HepG2 (cell line): ENCODE results near the gene AGTRAP. TPM values are rescaled to one million over a fixed set of nuclear protein-coding genes. Genes with fewer than 3 reads are reported as not detected.
A peak's percentile ranks its signal among the peaks of the same experiment; 100 is the strongest.

Source experiments
- ATAC-seq: fragments of 200-7000 bp; cut with Tn5 transposase; 3 replicates; pipeline ENCODE4 v1.9.1; 2020; ENCODE audit warnings: mild to moderate bottlenecking, moderate library complexity
- BruUV-seq: library from RNA; stranded (reverse); fragments of 400-500 nt; replicated peaks from 2 replicates; lab custom pipeline; 2021; lab: Mats Ljungman, UMichigan
- CTCF ChIA-PET: fragments of 300-600 bp; formaldehyde crosslinking; extraction: SDS; loops from one replicate; lab custom pipeline; 2021; ENCODE audit warnings: low total read pairs, inconsistent platforms, low intra/inter-chr PET ratio; lab: Yijun Ruan, JAX
- POLR2A ChIA-PET: fragments of 350-600 bp; sonication (Branson Sonifier 250); formaldehyde crosslinking; loops from one replicate; lab custom pipeline; 2020; ENCODE audit warnings: antibody characterized with exemption, inconsistent platforms; lab: Yijun Ruan, JAX
- DNase-seq: peaks from one replicate; pipeline ENCODE4 v3.0.0-alpha.2; 2015; ENCODE audit warnings: low spot score
- FAIRE-seq: peaks from 3 replicates; lab custom pipeline; 2011; peaks lifted over from hg19 to GRCh38; lab: Jason Lieb, UNC
- H2AFZ ChIP-seq: one replicate; pipeline ENCODE4 v1.6.1; 2011; ENCODE audit warnings: low read length, inconsistent platforms
- H3K27ac ChIP-seq: fragments of 300-600 bp; 3 replicates; pipeline ENCODE4 v1.8.0; 2011; ENCODE audit warnings: mixed run types, mild to moderate bottlenecking, mixed read lengths, low read length, inconsistent platforms; ENCODE audit not compliant: insufficient read depth; ENCODE audit errors: extremely low read length
- H3K27me3 ChIP-seq, 2 experiments: fragments of 200-600 bp in 1 of 2; 2 replicates in 1 of 2; 3 replicates in 1 of 2; pipeline versions ENCODE4 v1.6.0 to v1.8.0; 2011; ENCODE audit warnings: low read length in 2 of 2, mild to moderate bottlenecking in 2 of 2, moderate library complexity in 2 of 2, inconsistent platforms in 1 of 2; ENCODE audit not compliant: insufficient read depth in 2 of 2, control insufficient read depth in 1 of 2
- H3K36me3 ChIP-seq, 2 experiments: fragments of 200-600 bp in 1 of 2; replicated peaks in 1 of 2; 2 replicates in 1 of 2; 3 replicates in 1 of 2; pipeline versions ENCODE4 v1.5.1 to v1.8.0; 2011; ENCODE audit warnings: low read length in 2 of 2, inconsistent platforms in 1 of 2; ENCODE audit not compliant: insufficient read depth in 2 of 2, control insufficient read depth in 1 of 2
- H3K4me1 ChIP-seq: 2 replicates; pipeline ENCODE4 v1.5.1; 2012; ENCODE audit warnings: low read length, inconsistent platforms; ENCODE audit not compliant: insufficient read depth
- H3K4me2 ChIP-seq: 2 replicates; pipeline ENCODE4 v1.6.0; 2011; ENCODE audit warnings: low read depth, low read length, inconsistent platforms
- H3K4me3 ChIP-seq, 3 experiments: fragments of 200-600 bp in 1 of 3; sonication (generic), shearing (Covaris generic) in 1 of 3; replicated peaks in 1 of 3; 2 replicates each; pipeline ENCODE4 v1.5.1; 2011 to 2016; ENCODE audit warnings: low read length in 3 of 3, inconsistent platforms in 2 of 3, low read depth in 2 of 3, mild to moderate bottlenecking in 2 of 3, control low read depth in 1 of 3, mixed read lengths in 1 of 3; ENCODE audit not compliant: insufficient read depth in 1 of 3
- H3K79me2 ChIP-seq: one replicate; pipeline ENCODE4 v1.6.1; 2011; ENCODE audit warnings: low read length, inconsistent platforms; ENCODE audit not compliant: insufficient read depth
- H3K9ac ChIP-seq: 2 replicates; pipeline ENCODE4 v1.6.0; 2011; ENCODE audit warnings: mild to moderate bottlenecking, low read depth, low read length, inconsistent platforms; ENCODE audit not compliant: insufficient read depth
- H3K9me3 ChIP-seq: 2 replicates; pipeline ENCODE4 v1.5.1; 2012; ENCODE audit warnings: mild to moderate bottlenecking, low read length
- H4K20me1 ChIP-seq: 2 replicates; pipeline ENCODE4 v1.6.0; 2011; ENCODE audit warnings: inconsistent platforms, mild to moderate bottlenecking, low read length, moderate library complexity; ENCODE audit not compliant: insufficient read depth
- HMGXB4 ChIP-seq, 2 experiments: sonication (generic) in 1 of 2; formaldehyde crosslinking in 1 of 2; IDR thresholded peaks; 2 replicates each; pipeline versions ENCODE4 v1.4.0 to v1.6.1; 2018 to 2020; ENCODE audit warnings: missing genetic modification reagents in 2 of 2, borderline replicate concordance in 1 of 2, low read depth in 1 of 2, mild to moderate bottlenecking in 1 of 2, missing biosample characterization in 1 of 2
- NFE2 ChIP-seq: sonication (generic); formaldehyde crosslinking; IDR thresholded peaks from 2 replicates; pipeline ENCODE4 v1.4.0; 2020; ENCODE audit warnings: missing genetic modification reagents
- NR2F2 ChIP-seq: IDR thresholded peaks from 2 replicates; pipeline ENCODE4 v1.6.1; 2012; ENCODE audit warnings: low read depth, inconsistent platforms, borderline replicate concordance
- ZSCAN29 ChIP-seq: sonication (generic); formaldehyde crosslinking; conservative IDR thresholded peaks from 2 replicates; pipeline ENCODE4 v1.4.0; 2020; ENCODE audit warnings: mild to moderate bottlenecking, missing genetic modification reagents
- WGBS: methylation state at CpG from one replicate; pipeline ENCODE4 v1.1.6; 2017; ENCODE audit warnings: low lambda C conversion rate; 5-methylcytosine and 5-hydroxymethylcytosine counted together
- in situ Hi-C: cut with HindIII; loops from 2 replicates; pipeline ENCODE4 v1.10.0; 2017; ENCODE audit warnings: low pct_unique_long_range_greater_than_20kb; ENCODE audit not compliant: extremely low pct_ligation_motif_present
- intact Hi-C: fragments of 100-400 bp; cut with micrococcal nuclease; formaldehyde crosslinking; loops from one replicate; pipeline ENCODE4 v1.10.0; 2022; ENCODE audit not compliant: unreplicated experiment
- polyA plus RNA-seq, 8 experiments: library from polyadenylated mRNA; depleted of rRNA in 3 of 8; stranded (reverse) in 7 of 8; unstranded in 1 of 8; fragments of >200 nt; fragmentation: Illumina TruSeq in 4 of 8; extraction: Trizol in 4 of 8; gene quantifications; 2 replicates each; pipeline versions ENCODE4 v1.2.1 to v1.2.3, GENCODE V29; 2011 to 2016; ENCODE audit warnings: low read depth in 4 of 8, missing spikeins in 1 of 8, mixed read lengths in 1 of 8; ENCODE audit not compliant: insufficient read depth in 1 of 8
- total RNA-seq, 5 experiments: library from RNA; depleted of rRNA; stranded (reverse); fragments of >200 nt; fragmentation: Illumina TruSeq; extraction: Trizol; gene quantifications; 2 replicates each; pipeline ENCODE4 v1.2.3, GENCODE V29; 2016; ENCODE audit warnings: low read depth in 1 of 5
- TF ChIP-seq, protein P1 (sequence below): sonication (generic); formaldehyde crosslinking; IDR thresholded peaks from 2 replicates; pipeline ENCODE4 v1.5.0; 2020; ENCODE audit warnings: missing genetic modification reagents, mild to moderate bottlenecking, borderline replicate concordance
- TF ChIP-seq, protein P2 (sequence below): sonication (generic); formaldehyde crosslinking; IDR thresholded peaks from 2 replicates; pipeline ENCODE4 v1.9.0; 2021; ENCODE audit warnings: missing genetic modification reagents, borderline replicate concordance

AGTRAP gene
- total and polyA plus RNA-seq, 2 of the 13 experiments (the other 11 are each of a cell fraction or from before 2014, with no cell fraction given), result 28.3 to 32.0 TPM

DNA sequence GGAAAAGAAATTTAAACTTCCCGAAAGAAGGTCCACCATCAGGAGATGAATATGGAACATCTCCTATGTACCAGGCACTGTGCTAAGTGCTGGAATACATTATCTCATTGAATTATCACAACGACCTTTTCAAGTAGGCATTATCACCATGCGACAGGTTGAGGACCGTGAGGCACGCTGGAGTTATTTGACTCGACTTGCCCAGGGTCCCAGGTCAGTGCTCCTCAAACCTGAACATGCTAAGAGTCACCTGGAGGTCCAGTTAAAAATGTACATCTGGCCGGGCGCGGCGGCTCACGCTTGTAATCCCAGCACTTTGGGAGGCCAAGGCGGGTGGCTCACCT, 15.9 kb upstream of the AGTRAP start:
- in situ Hi-C loops (no loop called here), intact Hi-C loops (no loop called here)
- Histone ChIP-seq H3K36me3 (no peaks in the 10 kb centered on the region), H3K9ac (no peak overlapping the region), H3K4me1 (peaks cover 11% of the 10 kb centered on the region), H3K27me3 (peaks cover 8 to 40% of the 10 kb centered on the region in 2 experiments; a peak in 4 of 5 replicates), H4K20me1 (no peaks in the 10 kb centered on the region), H3K27ac (no peak overlapping the region), H3K9me3 (no peaks in the 10 kb centered on the region), H3K4me2 (peak overlapping the region; percentile 95), H3K79me2 (no peaks in the 10 kb centered on the region), H2AFZ (no peak overlapping the region), H3K4me3 (peak overlapping the region in 1 of 3 experiments; percentile 72; a peak in 1 of 6 replicates)
- CTCF ChIA-PET, result interaction anchor here (0.7 to 1.8 kb wide), 4 partner anchors 56 to 241 kb away, joined by 3 to 15 read pairs (median 6); partner anchors contain the start of genes DISP3 and FBXO6
- 35% methylated on average over 7 of the region's 12 CpGs for WGBS
- TF ChIP-seq HMGXB4 (CRISPR knock-in tag; IDR thresholded peaks at IDR 0.05; ENCODE audit: borderline replicate concordance in 1 of 2, low read depth in 1 of 2), result 0 out of 4 replicates have a peak, but pooled peaks of 1 of the 2 experiments have one; percentile 0
- TF ChIP-seq NR2F2, result no peak
- TF ChIP-seq, protein P1, sequence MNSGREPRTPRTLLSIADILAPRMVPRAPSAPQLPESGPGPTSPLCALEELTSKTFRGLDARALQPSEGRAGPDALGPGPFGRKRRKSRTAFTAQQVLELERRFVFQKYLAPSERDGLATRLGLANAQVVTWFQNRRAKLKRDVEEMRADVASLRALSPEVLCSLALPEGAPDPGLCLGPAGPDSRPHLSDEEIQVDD, result no peak
- TF ChIP-seq, protein P2, sequence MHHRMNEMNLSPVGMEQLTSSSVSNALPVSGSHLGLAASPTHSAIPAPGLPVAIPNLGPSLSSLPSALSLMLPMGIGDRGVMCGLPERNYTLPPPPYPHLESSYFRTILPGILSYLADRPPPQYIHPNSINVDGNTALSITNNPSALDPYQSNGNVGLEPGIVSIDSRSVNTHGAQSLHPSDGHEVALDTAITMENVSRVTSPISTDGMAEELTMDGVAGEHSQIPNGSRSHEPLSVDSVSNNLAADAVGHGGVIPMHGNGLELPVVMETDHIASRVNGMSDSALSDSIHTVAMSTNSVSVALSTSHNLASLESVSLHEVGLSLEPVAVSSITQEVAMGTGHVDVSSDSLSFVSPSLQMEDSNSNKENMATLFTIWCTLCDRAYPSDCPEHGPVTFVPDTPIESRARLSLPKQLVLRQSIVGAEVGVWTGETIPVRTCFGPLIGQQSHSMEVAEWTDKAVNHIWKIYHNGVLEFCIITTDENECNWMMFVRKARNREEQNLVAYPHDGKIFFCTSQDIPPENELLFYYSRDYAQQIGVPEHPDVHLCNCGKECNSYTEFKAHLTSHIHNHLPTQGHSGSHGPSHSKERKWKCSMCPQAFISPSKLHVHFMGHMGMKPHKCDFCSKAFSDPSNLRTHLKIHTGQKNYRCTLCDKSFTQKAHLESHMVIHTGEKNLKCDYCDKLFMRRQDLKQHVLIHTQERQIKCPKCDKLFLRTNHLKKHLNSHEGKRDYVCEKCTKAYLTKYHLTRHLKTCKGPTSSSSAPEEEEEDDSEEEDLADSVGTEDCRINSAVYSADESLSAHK (CRISPR knock-in tag), result no peak
- no peak for TF ChIP-seq NFE2 (CRISPR knock-in tag)
- 0 out of 2 replicates have a peak, but pooled peaks have one; percentile 4 for TF ChIP-seq ZSCAN29
- POLR2A ChIA-PET, result interaction anchor here (1.5 to 2.1 kb wide), 5 partner anchors 12 to 67 kb away, joined by 4 to 9 read pairs (median 7); partner anchors contain the start of genes AGTRAP and FBXO6
- no peak for FAIRE-seq
- no TSS peak for BruUV-seq
- no peak for ATAC-seq
- no peak for DNase-seq
